KOPT-K1 (cell line): ENCODE data around the gene UBTD2.
"Not testable (repeated sequence)": the region's sequence is repeated elsewhere in the genome, so short reads cannot be mapped to it uniquely, and the experiment has no call there.

Experiments used
- H3K27ac ChIP-seq: fragments of 200-600 bp; sonication (generic); 2 replicates; pipeline ENCODE4 v1.5.1; 2016; ENCODE audit warnings: antibody characterized with exemption, mild to moderate bottlenecking, low read depth, low read length; ENCODE audit not compliant: poor library complexity, severe bottlenecking
- H3K36me3 ChIP-seq: fragments of 200-600 bp; sonication (generic); 2 replicates; pipeline ENCODE4 v1.5.1; 2017; ENCODE audit warnings: antibody characterized with exemption, mild to moderate bottlenecking, low read length, moderate library complexity; ENCODE audit not compliant: insufficient read depth
- H3K9me3 ChIP-seq: fragments of 200-600 bp; sonication (generic); 2 replicates; pipeline ENCODE4 v1.5.1; 2017; ENCODE audit warnings: antibody characterized with exemption, low read length, mild to moderate bottlenecking; ENCODE audit not compliant: insufficient read depth, poor library complexity, severe bottlenecking

The UBTD2 gene

GRCh38 chr5:172303162-172303561, 19.6 kb upstream of the UBTD2 start:
- Histone ChIP-seq H3K9me3 (peaks cover 14% of the 10 kb centered on the region), H3K36me3 (no peaks in the 10 kb centered on the region), H3K27ac (no peak overlapping the region)

GRCh38 chr5:172302047-172302710, 18.6 kb upstream of the UBTD2 start:
- Histone ChIP-seq H3K36me3 (no peaks in the 10 kb centered on the region), H3K27ac (no peak overlapping the region), H3K9me3 (peaks cover 14% of the 10 kb centered on the region)

GRCh38 chr5:172299916-172300439, 16.4 kb upstream of the UBTD2 start:
- Histone ChIP-seq H3K27ac (no peak overlapping the region), H3K36me3 (no peaks in the 10 kb centered on the region), H3K9me3 (peaks cover 4% of the 10 kb centered on the region)

GRCh38 chr5:172294831-172295230, 11.3 kb upstream of the UBTD2 start:
- Histone ChIP-seq H3K9me3 (no peaks in the 10 kb centered on the region), H3K36me3 (no peaks in the 10 kb centered on the region), H3K27ac (no peak overlapping the region)

GRCh38 chr5:172293745-172294342, 10.3 kb upstream of the UBTD2 start:
- Histone ChIP-seq H3K9me3 (no peaks in the 10 kb centered on the region), H3K27ac (no peak overlapping the region), H3K36me3 (no peaks in the 10 kb centered on the region)

GRCh38 chr5:172293054-172293744, 9.6 kb upstream of the UBTD2 start:
- no peak overlapping the region for H3K27ac ChIP-seq
- H3K9me3 ChIP-seq, result no peaks in the 10 kb centered on the region
- no peaks in the 10 kb centered on the region for H3K36me3 ChIP-seq

GRCh38 chr5:172291837-172292236, 8.3 kb upstream of the UBTD2 start:
- H3K9me3 ChIP-seq, H3K36me3 ChIP-seq, H3K27ac ChIP-seq: not testable (repeated sequence)

GRCh38 chr5:172288465-172288864, 4.9 kb upstream of the UBTD2 start:
- Histone ChIP-seq H3K9me3 (no peaks in the 10 kb centered on the region), H3K27ac (no peak overlapping the region), H3K36me3 (no peaks in the 10 kb centered on the region)

GRCh38 chr5:172287140-172287539, 3.6 kb upstream of the UBTD2 start:
- H3K27ac ChIP-seq, H3K36me3 ChIP-seq, H3K9me3 ChIP-seq: not testable (repeated sequence)

GRCh38 chr5:172285226-172286143, 1.9 kb upstream of the UBTD2 start:
- Histone ChIP-seq H3K27ac (no peak overlapping the region), H3K9me3 (no peaks in the 10 kb centered on the region), H3K36me3 (no peaks in the 10 kb centered on the region)

- Histone ChIP-seq H3K9me3 (no peaks in the 10 kb centered on the region), H3K27ac (peak overlapping the region; percentile 74), H3K36me3 (no peaks in the 10 kb centered on the region)
These were observed 1.0 kb upstream of the UBTD2 start for GRCh38 chr5:172284611-172284980.

- Histone ChIP-seq H3K36me3 (no peaks in the 10 kb centered on the region), H3K9me3 (no peaks in the 10 kb centered on the region), H3K27ac (peak overlapping the region; percentile 74)
These were observed 472 bp upstream of the UBTD2 start for GRCh38 chr5:172283862-172284610.

GRCh38 chr5:172282272-172283019, 1.1 kb downstream of the UBTD2 start:
- Histone ChIP-seq H3K9me3 (peaks cover 5% of the 10 kb centered on the region), H3K36me3 (peaks cover 5% of the 10 kb centered on the region; the same call in 1 of the 2 replicates), H3K27ac (peak overlapping the region; percentile 74)

- peaks cover 5% of the 10 kb centered on the region for H3K9me3 ChIP-seq
- H3K27ac ChIP-seq, result no peak overlapping the region
- peaks cover 5% of the 10 kb centered on the region; the same call in 1 of the 2 replicates for H3K36me3 ChIP-seq
These were observed 2.2 kb downstream of the UBTD2 start for GRCh38 chr5:172281346-172281745.
